PC-9 (cell line): ENCODE results near the gene STK10. TPM values are rescaled to one million over a fixed set of nuclear protein-coding genes. Genes with fewer than 3 reads are reported as not detected.
A peak's percentile ranks its signal among the peaks of the same experiment; 100 is the strongest.

Source experiments
- BruUV-seq: library from RNA; stranded (reverse); fragments of 400-500 nt; replicated peaks from 2 replicates; lab custom pipeline; 2021; lab: Mats Ljungman, UMichigan
- CTCF ChIA-PET: fragments of 300-600 bp; sonication (Branson Sonifier 250); formaldehyde crosslinking; loops from one replicate; lab custom pipeline; 2022; ENCODE audit warnings: antibody characterized with exemption; lab: Charles Lee
- POLR2A ChIA-PET: fragments of 300-600 bp; sonication (Branson Sonifier 250); formaldehyde crosslinking; loops from one replicate; lab custom pipeline; 2022; ENCODE audit warnings: antibody characterized with exemption; ENCODE audit not compliant: unreplicated experiment; lab: Charles Lee
- DNase-seq, 2 experiments: peaks; one replicate each; pipeline versions ENCODE4 v3.0.0 to v3.0.0-alpha.2; 2015 to 2022; ENCODE audit warnings: mixed read lengths in 1 of 2
- H2AFZ ChIP-seq: fragments of 200-600 bp; sonication (generic); 2 replicates; pipeline ENCODE4 v1.8.1; 2017; ENCODE audit warnings: antibody characterized with exemption
- H3F3A ChIP-seq: fragments of 200-600 bp; sonication (generic); 2 replicates; pipeline ENCODE4 v1.8.1; 2017; ENCODE audit warnings: antibody characterized with exemption, mild to moderate bottlenecking, low read depth; ENCODE audit not compliant: insufficient read depth
- H3K27ac ChIP-seq: fragments of 200-600 bp; sonication (generic); 2 replicates; pipeline ENCODE4 v1.6.1; 2016; ENCODE audit warnings: mixed run types
- H3K27me3 ChIP-seq: fragments of 200-600 bp; sonication (generic); 2 replicates; pipeline ENCODE4 v1.6.1; 2016; ENCODE audit warnings: low read depth, mixed run types; ENCODE audit not compliant: insufficient read depth
- H3K36me3 ChIP-seq: fragments of 200-600 bp; sonication (generic); 2 replicates; pipeline ENCODE4 v1.6.1; 2016; ENCODE audit warnings: low read depth, mixed run types
- H3K4me1 ChIP-seq: fragments of 200-600 bp; sonication (generic); replicated peaks from 2 replicates; pipeline ENCODE4 v1.6.1; 2016; ENCODE audit warnings: mixed run types; ENCODE audit not compliant: insufficient read depth
- H3K4me2 ChIP-seq: fragments of 200-600 bp; sonication (generic); 2 replicates; pipeline ENCODE4 v1.6.1; 2017; ENCODE audit warnings: mixed run types
- H3K4me3 ChIP-seq: fragments of 200-600 bp; sonication (generic); 2 replicates; pipeline ENCODE4 v1.6.1; 2016; ENCODE audit warnings: mixed run types
- H3K79me2 ChIP-seq: fragments of 200-600 bp; sonication (generic); 2 replicates; pipeline ENCODE4 v1.6.1; 2017; ENCODE audit warnings: low read depth, mixed run types
- H3K9me2 ChIP-seq: fragments of 200-600 bp; sonication (generic); 2 replicates; pipeline ENCODE4 v1.8.1; 2017; ENCODE audit warnings: mild to moderate bottlenecking; ENCODE audit not compliant: insufficient read depth
- H3K9me3 ChIP-seq: fragments of 200-600 bp; sonication (generic); 2 replicates; pipeline ENCODE4 v1.8.1; 2016; ENCODE audit warnings: low read depth; ENCODE audit not compliant: insufficient read depth
- H4K20me1 ChIP-seq: fragments of 200-600 bp; sonication (generic); 2 replicates; pipeline ENCODE4 v1.8.1; 2017; ENCODE audit not compliant: insufficient read depth
- EZH2 ChIP-seq: fragments of 200-600 bp; sonication (generic); IDR thresholded peaks from 2 replicates; pipeline ENCODE4 v1.8.0; 2017; ENCODE audit warnings: antibody characterized with exemption, low read depth
- intact Hi-C: fragments of 100-400 bp; cut with micrococcal nuclease; formaldehyde crosslinking; loops from one replicate; pipeline ENCODE4 v1.10.0; 2022; ENCODE audit not compliant: unreplicated experiment
- total RNA-seq: library from RNA; stranded (reverse); gene quantifications from 2 replicates; pipeline ENCODE4 v1.2.3, GENCODE V29; 2021
- TF ChIP-seq, protein P1 (sequence below): fragments of 200-600 bp; sonication (generic); conservative IDR thresholded peaks from 2 replicates; pipeline ENCODE4 v1.6.1; 2017; ENCODE audit warnings: mixed run types, antibody characterized with exemption, mild to moderate bottlenecking, moderate library complexity

The STK10 gene
- total RNA-seq, 1 experiment from 2014 or later, result 31.5 TPM

DNA sequence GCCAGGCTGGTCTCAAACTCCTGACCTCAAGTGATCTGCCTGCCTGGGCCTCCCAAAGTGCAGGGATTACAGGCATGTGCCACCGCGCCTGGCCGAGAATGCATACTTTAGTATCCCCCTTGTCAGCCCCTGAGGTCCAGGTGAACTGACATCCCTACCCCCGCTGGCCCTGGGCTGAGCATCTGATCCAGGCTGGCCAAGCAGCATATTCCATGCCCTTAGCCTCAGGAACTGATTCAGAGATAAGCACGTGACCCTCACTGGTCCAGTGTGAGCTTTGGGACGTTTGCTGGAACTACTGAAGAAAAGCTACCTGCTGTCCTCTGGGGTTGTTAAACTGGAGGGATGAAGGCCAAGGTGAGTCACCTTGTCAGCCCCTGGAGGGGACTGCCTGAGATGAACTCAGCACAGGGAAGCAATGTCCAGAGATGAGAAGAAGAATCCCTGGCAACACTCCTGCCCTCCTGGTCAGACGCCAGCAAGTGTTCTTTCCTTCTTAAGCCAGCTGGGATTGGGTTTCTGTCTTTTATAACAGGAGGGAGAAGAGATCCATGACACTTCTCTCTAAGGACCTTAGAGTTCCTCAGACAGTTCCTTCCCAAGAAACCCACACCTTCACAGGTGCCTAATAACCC lies 122.5 kb downstream of the STK10 start:
- ChIA-PET CTCF (interaction anchor here (0.7 kb wide), 1 partner anchor 728 kb away, joined by 4 read pairs; no protein-coding TSS in a partner anchor), POLR2A (no interaction called here)
- no peak for TF ChIP-seq EZH2
- TF ChIP-seq, protein P1, sequence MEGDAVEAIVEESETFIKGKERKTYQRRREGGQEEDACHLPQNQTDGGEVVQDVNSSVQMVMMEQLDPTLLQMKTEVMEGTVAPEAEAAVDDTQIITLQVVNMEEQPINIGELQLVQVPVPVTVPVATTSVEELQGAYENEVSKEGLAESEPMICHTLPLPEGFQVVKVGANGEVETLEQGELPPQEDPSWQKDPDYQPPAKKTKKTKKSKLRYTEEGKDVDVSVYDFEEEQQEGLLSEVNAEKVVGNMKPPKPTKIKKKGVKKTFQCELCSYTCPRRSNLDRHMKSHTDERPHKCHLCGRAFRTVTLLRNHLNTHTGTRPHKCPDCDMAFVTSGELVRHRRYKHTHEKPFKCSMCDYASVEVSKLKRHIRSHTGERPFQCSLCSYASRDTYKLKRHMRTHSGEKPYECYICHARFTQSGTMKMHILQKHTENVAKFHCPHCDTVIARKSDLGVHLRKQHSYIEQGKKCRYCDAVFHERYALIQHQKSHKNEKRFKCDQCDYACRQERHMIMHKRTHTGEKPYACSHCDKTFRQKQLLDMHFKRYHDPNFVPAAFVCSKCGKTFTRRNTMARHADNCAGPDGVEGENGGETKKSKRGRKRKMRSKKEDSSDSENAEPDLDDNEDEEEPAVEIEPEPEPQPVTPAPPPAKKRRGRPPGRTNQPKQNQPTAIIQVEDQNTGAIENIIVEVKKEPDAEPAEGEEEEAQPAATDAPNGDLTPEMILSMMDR, result no peak
- Histone ChIP-seq H3K36me3 (no peaks in the 10 kb centered on the region), H3K9me2 (no peaks in the 10 kb centered on the region), H3F3A (peaks cover 5% of the 10 kb centered on the region; the same call in 1 of the 2 replicates), H4K20me1 (peaks cover 3% of the 10 kb centered on the region; the same call in 1 of the 2 replicates), H3K4me1 (no peaks in the 10 kb centered on the region), H3K79me2 (no peaks in the 10 kb centered on the region), H3K4me2 (no peak overlapping the region), H2AFZ (no peak overlapping the region), H3K27me3 (no peaks in the 10 kb centered on the region), H3K4me3 (no peak overlapping the region), H3K27ac (no peak overlapping the region), H3K9me3 (no peaks in the 10 kb centered on the region)
- DNase-seq, result peak in 1 of 2 experiments; percentile 20
- no TSS peak for BruUV-seq
- intact Hi-C loops, result loop anchor here (10.0 kb wide), 1 partner anchor 651 kb away; the partner anchor contains the start of gene FGF18

DNA sequence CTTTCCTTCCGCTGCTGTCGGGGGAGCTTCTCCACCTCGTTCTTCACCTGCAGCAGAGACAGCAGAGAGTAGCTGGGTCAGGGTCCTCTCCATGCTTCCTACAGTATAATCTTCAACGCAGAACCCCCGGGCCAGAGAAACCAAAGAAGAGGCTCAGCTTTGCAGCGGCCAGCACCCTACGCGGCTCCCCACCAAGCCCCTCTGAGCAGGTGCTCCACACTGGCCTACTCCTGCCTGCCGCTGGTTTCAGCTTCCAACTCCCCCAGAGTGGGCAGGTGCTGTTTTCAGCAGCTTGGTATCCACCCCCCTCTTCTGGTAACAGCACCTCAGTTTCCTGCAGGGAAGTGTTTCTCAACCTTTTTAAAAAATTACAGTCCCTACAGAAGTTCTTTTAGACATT lies 123.3 kb downstream of the STK10 start:
- no TSS peak for BruUV-seq
- DNase-seq, result no peak
- H3K9me2 ChIP-seq, result no peaks in the 10 kb centered on the region
- H3K27me3 ChIP-seq, result no peaks in the 10 kb centered on the region
- no peak overlapping the region for H3K4me2 ChIP-seq
- TF ChIP-seq EZH2, result no peak
- TF ChIP-seq, protein P1, result no peak
- no peaks in the 10 kb centered on the region for H4K20me1 ChIP-seq
- H3K4me1 ChIP-seq, result no peaks in the 10 kb centered on the region
- intact Hi-C loops, result loop anchor here (10.0 kb wide), 1 partner anchor 650 kb away; the partner anchor contains the start of gene FGF18
- H3K9me3 ChIP-seq, result no peaks in the 10 kb centered on the region
- no peak overlapping the region for H3K4me3 ChIP-seq
- no peaks in the 10 kb centered on the region for H3K36me3 ChIP-seq
- H3K27ac ChIP-seq, result no peak overlapping the region
- ChIA-PET POLR2A (no interaction called here), CTCF (no interaction called here)
- peaks cover 5% of the 10 kb centered on the region; the same call in 1 of the 2 replicates for H3F3A ChIP-seq
- no peak overlapping the region for H2AFZ ChIP-seq
- H3K79me2 ChIP-seq, result no peaks in the 10 kb centered on the region

DNA sequence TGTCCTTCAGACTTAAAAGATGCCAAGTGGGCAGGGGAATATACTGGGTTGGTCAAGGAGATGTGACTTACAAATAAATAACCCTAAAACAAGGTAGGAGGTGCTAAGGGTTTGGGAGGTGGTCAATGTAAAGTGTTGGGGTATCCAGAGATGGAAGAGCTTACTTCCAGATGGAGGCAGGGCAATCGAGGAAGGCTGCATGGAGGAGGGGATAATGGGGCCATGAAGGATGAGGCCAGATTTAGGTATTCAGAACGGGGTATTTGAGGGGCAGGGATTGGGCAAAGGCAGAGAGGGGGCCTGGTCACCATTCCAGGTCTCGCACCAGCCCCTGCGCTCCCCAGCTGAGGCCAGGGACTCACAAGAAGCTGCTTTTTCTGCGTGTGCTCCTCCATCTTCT lies 123.7 kb downstream of the STK10 start:
- Histone ChIP-seq H3K79me2 (no peaks in the 10 kb centered on the region), H3K9me3 (no peaks in the 10 kb centered on the region), H2AFZ (no peak overlapping the region), H3K27me3 (no peaks in the 10 kb centered on the region), H3K27ac (no peak overlapping the region), H3K4me1 (no peaks in the 10 kb centered on the region), H3K9me2 (no peaks in the 10 kb centered on the region), H3K4me3 (no peak overlapping the region), H3K36me3 (no peaks in the 10 kb centered on the region), H3F3A (peaks cover 5% of the 10 kb centered on the region; the same call in 1 of the 2 replicates), H3K4me2 (no peak overlapping the region), H4K20me1 (no peaks in the 10 kb centered on the region)
- ChIA-PET POLR2A (no interaction called here), CTCF (no interaction called here)
- intact Hi-C loops, result loop anchor here (10.0 kb wide), 1 partner anchor 650 kb away; the partner anchor contains the start of gene FGF18
- DNase-seq, result no peak
- TF ChIP-seq EZH2, result no peak
- TF ChIP-seq, protein P1, result no peak
- no TSS peak for BruUV-seq
